OCI-LY3 (cell line): ENCODE data around the gene NRGN.

Experiments
- H2AFZ ChIP-seq: fragments of 200-600, 300-600 bp; shearing (Covaris generic); 2 replicates; pipeline ENCODE4 v1.6.0; 2014; ENCODE audit warnings: antibody characterized with exemption, low read depth, low read length
- H3K27ac ChIP-seq: fragments of 200-600, 300-600 bp; sonication (generic); 2 replicates; pipeline ENCODE4 v1.5.1; 2014; ENCODE audit warnings: mild to moderate bottlenecking, low read length, moderate library complexity, mixed read lengths
- H3K27me3 ChIP-seq: fragments of 200-600, 300-600 bp; sonication (generic); 2 replicates; pipeline ENCODE4 v1.6.1; 2014; ENCODE audit warnings: low read depth, low read length, mixed read lengths
- H3K36me3 ChIP-seq: fragments of 200-600, 300-600 bp; sonication (generic); replicated peaks from 2 replicates; pipeline ENCODE3; 2014; ENCODE audit warnings: low read depth, low read length, mixed read lengths
- H3K4me1 ChIP-seq: fragments of 300-600, 200-600 bp; sonication (generic); 2 replicates; pipeline ENCODE4 v1.6.1; 2014; ENCODE audit warnings: low read length, mixed read lengths
- H3K4me2 ChIP-seq: fragments of 200-600, 300-600 bp; sonication (generic); 2 replicates; pipeline ENCODE4 v1.6.1; 2014; ENCODE audit warnings: low read length, mixed read lengths
- H3K4me3 ChIP-seq: fragments of 300-600, 200-600 bp; sonication (generic); 2 replicates; pipeline ENCODE4 v1.5.1; 2014; ENCODE audit warnings: antibody characterized with exemption, mild to moderate bottlenecking, low read length, moderate library complexity
- H3K79me2 ChIP-seq: fragments of 300-600, 200-600 bp; shearing (Covaris generic); 2 replicates; pipeline ENCODE4 v1.6.1; 2014; ENCODE audit warnings: mild to moderate bottlenecking, low read length, mixed read lengths
- H3K9ac ChIP-seq: fragments of 300-600, 200-600 bp; shearing (Covaris generic); 2 replicates; pipeline ENCODE4 v1.6.0; 2014; ENCODE audit warnings: mild to moderate bottlenecking, low read length, moderate library complexity
- H3K9me3 ChIP-seq: fragments of 200-600, 300-600 bp; shearing (Covaris generic); 2 replicates; pipeline ENCODE4 v1.6.1; 2014; ENCODE audit warnings: low read length, mixed read lengths; ENCODE audit not compliant: insufficient read depth
- H4K20me1 ChIP-seq: fragments of 200-600, 300-600 bp; sonication (generic); 2 replicates; pipeline ENCODE4 v1.6.1; 2016; ENCODE audit warnings: low read length, mixed read lengths; ENCODE audit not compliant: insufficient read depth
- CTCF ChIP-seq: fragments of 200-600, 300-600 bp; sonication (generic); IDR thresholded peaks from 2 replicates; pipeline ENCODE4 v1.5.1; 2014; ENCODE audit warnings: antibody characterized with exemption, low read length, low read depth
- EZH2phosphoT487 ChIP-seq: fragments of 200-600 bp; shearing (Covaris generic); IDR thresholded peaks from 2 replicates; pipeline ENCODE4 v1.6.1; 2018; ENCODE audit warnings: antibody characterized with exemption, mixed run types, low read depth

NRGN gene

GRCh38 chr11:124717786-124718651, 21.7 kb upstream of the NRGN start:
- Histone ChIP-seq H3K4me2 (no peak overlapping the region), H3K27ac (no peak overlapping the region), H3K27me3 (peaks cover 10% of the 10 kb centered on the region), H2AFZ (no peak overlapping the region), H3K9me3 (no peaks in the 10 kb centered on the region), H4K20me1 (no peaks in the 10 kb centered on the region), H3K79me2 (no peaks in the 10 kb centered on the region), H3K4me3 (no peak overlapping the region), H3K9ac (no peak overlapping the region), H3K4me1 (no peaks in the 10 kb centered on the region), H3K36me3 (no peaks in the 10 kb centered on the region)
- TF ChIP-seq CTCF (no peak), EZH2phosphoT487 (no peak)

- Histone ChIP-seq H3K27ac (no peak overlapping the region), H3K36me3 (no peaks in the 10 kb centered on the region), H4K20me1 (no peaks in the 10 kb centered on the region), H3K9me3 (no peaks in the 10 kb centered on the region), H3K27me3 (peaks cover 15% of the 10 kb centered on the region), H3K4me3 (no peak overlapping the region), H2AFZ (no peak overlapping the region), H3K79me2 (no peaks in the 10 kb centered on the region), H3K4me2 (no peak overlapping the region), H3K9ac (no peak overlapping the region), H3K4me1 (no peaks in the 10 kb centered on the region)
- TF ChIP-seq EZH2phosphoT487 (no peak), CTCF (no peak)
Measured at GRCh38 chr11:124718801-124719200, 20.9 kb upstream of the NRGN start.

GRCh38 chr11:124719534-124719933, 20.2 kb upstream of the NRGN start:
- Histone ChIP-seq H3K36me3 (no peaks in the 10 kb centered on the region), H3K27ac (no peak overlapping the region), H3K4me1 (no peaks in the 10 kb centered on the region), H3K4me3 (no peak overlapping the region), H3K4me2 (no peak overlapping the region), H4K20me1 (no peaks in the 10 kb centered on the region), H3K79me2 (no peaks in the 10 kb centered on the region), H3K27me3 (peaks cover 22% of the 10 kb centered on the region), H3K9me3 (no peaks in the 10 kb centered on the region), H3K9ac (no peak overlapping the region), H2AFZ (no peak overlapping the region)
- TF ChIP-seq CTCF (no peak), EZH2phosphoT487 (no peak)

GRCh38 chr11:124722176-124722575, 17.6 kb upstream of the NRGN start:
- Histone ChIP-seq H3K36me3 (no peaks in the 10 kb centered on the region), H4K20me1 (no peaks in the 10 kb centered on the region), H3K9me3 (no peaks in the 10 kb centered on the region), H3K27me3 (peaks cover 22% of the 10 kb centered on the region), H3K4me2 (no peak overlapping the region), H3K9ac (no peak overlapping the region), H3K27ac (no peak overlapping the region), H3K79me2 (no peaks in the 10 kb centered on the region), H3K4me1 (peaks cover 12% of the 10 kb centered on the region), H3K4me3 (no peak overlapping the region), H2AFZ (no peak overlapping the region)
- no peak for TF ChIP-seq CTCF
